Panc1 (cell line): ENCODE measurements around the gene SLC4A4. TPM values are rescaled to one million over a fixed set of nuclear protein-coding genes. Genes with fewer than 3 reads are reported as not detected.

Source experiments
- ATAC-seq: fragments of 200-7000 bp; cut with Tn5 transposase; 2 replicates; pipeline ENCODE4 v1.9.1; 2020; ENCODE audit warnings: mild to moderate bottlenecking, moderate library complexity
- BruUV-seq: library from RNA; stranded (reverse); fragments of 400-500 nt; replicated peaks from 2 replicates; lab custom pipeline; 2021; lab: Mats Ljungman, UMichigan
- CTCF ChIA-PET: fragments of 300-600 bp; sonication (Branson Sonifier 250); formaldehyde crosslinking; loops from one replicate; lab custom pipeline; 2022; ENCODE audit warnings: antibody characterized with exemption; lab: Charles Lee
- POLR2A ChIA-PET: fragments of 300-600 bp; sonication (Branson Sonifier 250); formaldehyde crosslinking; loops from one replicate; lab custom pipeline; 2022; ENCODE audit warnings: antibody characterized with exemption; lab: Charles Lee
- DNase-seq: peaks from one replicate; pipeline ENCODE4 v3.0.0-alpha.2; 2010; ENCODE audit warnings: low read depth, low spot score
- H3K27ac ChIP-seq: 2 replicates; pipeline ENCODE4 v1.5.1; 2011; ENCODE audit warnings: mild to moderate bottlenecking, low read length, inconsistent platforms
- H3K27me3 ChIP-seq: fragments of 200-500 bp; sonication (Bioruptor generic); 2 replicates; pipeline ENCODE4 v1.6.0; 2014; ENCODE audit warnings: low read length, inconsistent platforms; ENCODE audit not compliant: control insufficient read depth, insufficient read depth
- H3K36me3 ChIP-seq: fragments of 200-500 bp; sonication (Bioruptor generic); 2 replicates; pipeline ENCODE4 v1.5.1; 2014; ENCODE audit warnings: inconsistent platforms, mild to moderate bottlenecking, low read length, moderate library complexity; ENCODE audit not compliant: control insufficient read depth, insufficient read depth
- H3K4me1 ChIP-seq: 2 replicates; pipeline ENCODE4 v1.5.1; 2011; ENCODE audit warnings: inconsistent platforms, mild to moderate bottlenecking, low read length, moderate library complexity; ENCODE audit not compliant: control insufficient read depth, insufficient read depth
- H3K4me3 ChIP-seq, 2 experiments: 2 replicates each; pipeline ENCODE4 v1.5.1; 2011 to 2012; ENCODE audit warnings: low read depth in 2 of 2, low read length in 2 of 2, mild to moderate bottlenecking in 2 of 2, inconsistent platforms in 1 of 2, moderate library complexity in 1 of 2
- H3K9me3 ChIP-seq: fragments of 200-500 bp; sonication (Bioruptor generic); 2 replicates; pipeline ENCODE4 v1.5.1; 2014; ENCODE audit warnings: low read depth, mild to moderate bottlenecking, inconsistent platforms, low read length, moderate library complexity; ENCODE audit not compliant: control insufficient read depth, insufficient read depth
- POLR2AphosphoS5 ChIP-seq: IDR thresholded peaks from 2 replicates; pipeline ENCODE4 v1.6.1; 2012; ENCODE audit warnings: mild to moderate bottlenecking, low read depth, low read length, moderate library complexity
- SIN3A ChIP-seq: IDR thresholded peaks from 2 replicates; pipeline ENCODE4 v1.6.1; 2012; ENCODE audit warnings: low read depth, mild to moderate bottlenecking, low read length, moderate library complexity, borderline replicate concordance; ENCODE audit not compliant: insufficient read depth
- TCF7L2 ChIP-seq: IDR thresholded peaks from 2 replicates; pipeline ENCODE4 v1.6.1; 2011; ENCODE audit warnings: mild to moderate bottlenecking, low read depth, low read length, inconsistent platforms
- in situ Hi-C: cut with HindIII; loops from 2 replicates; pipeline ENCODE4 v1.10.0; 2016; ENCODE audit warnings: low sequenced_read_pairs, low pct_unique_long_range_greater_than_20kb
- intact Hi-C: fragments of 100-400 bp; cut with micrococcal nuclease; formaldehyde crosslinking; loops from one replicate; pipeline ENCODE4 v1.10.0; 2022; ENCODE audit not compliant: unreplicated experiment
- total RNA-seq: library from RNA; stranded (reverse); gene quantifications from one replicate; pipeline ENCODE4 v1.2.1, GENCODE V29; 2021; ENCODE audit not compliant: unreplicated experiment
- TF ChIP-seq, protein P1 (sequence below): fragments of 450-650 bp; IDR thresholded peaks from 2 replicates; pipeline ENCODE4 v1.5.1; 2017; ENCODE audit warnings: mild to moderate bottlenecking
- TF ChIP-seq, protein P2 (sequence below), 2 experiments: IDR thresholded peaks; 2 replicates each; pipeline ENCODE4 v1.6.1; 2011 to 2012; ENCODE audit warnings: low read depth in 2 of 2, control low read depth in 1 of 2, low read length in 1 of 2, mild to moderate bottlenecking in 1 of 2, moderate library complexity in 1 of 2; ENCODE audit not compliant: insufficient read depth in 1 of 2

The SLC4A4 gene
- total RNA-seq, 1 experiment from 2014 or later: 0.26 TPM

DNA sequence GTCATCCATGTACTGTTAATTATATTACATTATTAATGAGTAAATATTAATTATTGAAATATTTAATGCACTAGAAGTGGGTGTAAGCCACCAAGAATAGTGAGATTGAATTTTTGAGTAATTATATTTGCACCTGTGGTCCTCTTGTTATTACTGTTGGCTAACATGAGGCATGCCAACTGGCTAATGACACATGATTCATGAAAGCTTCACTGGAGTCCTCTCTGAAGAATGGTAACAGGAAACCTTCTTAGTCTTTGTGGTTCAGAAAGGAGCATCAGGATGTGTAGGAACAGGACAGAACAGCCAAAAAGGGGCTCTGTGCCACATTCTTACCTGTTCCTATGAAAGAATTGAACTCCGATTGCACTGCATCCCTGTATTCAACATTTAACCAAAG is 65.2 kb downstream of the SLC4A4 start:
- CTCF ChIA-PET: no interaction called here
- POLR2A ChIA-PET: no interaction called here
- Histone ChIP-seq H3K4me1 (no peaks in the 10 kb centered on the region), H3K36me3 (no peaks in the 10 kb centered on the region), H3K9me3 (no peaks in the 10 kb centered on the region), H3K27ac (no peak overlapping the region), H3K27me3 (no peaks in the 10 kb centered on the region), H3K4me3 (no peak overlapping the region)
- intact Hi-C loops (no loop called here), in situ Hi-C loops (no loop called here)
- no peak for DNase-seq
- BruUV-seq: no TSS peak
- TF ChIP-seq POLR2AphosphoS5: no peak
- no peak for TF ChIP-seq TCF7L2
- TF ChIP-seq, protein P1, sequence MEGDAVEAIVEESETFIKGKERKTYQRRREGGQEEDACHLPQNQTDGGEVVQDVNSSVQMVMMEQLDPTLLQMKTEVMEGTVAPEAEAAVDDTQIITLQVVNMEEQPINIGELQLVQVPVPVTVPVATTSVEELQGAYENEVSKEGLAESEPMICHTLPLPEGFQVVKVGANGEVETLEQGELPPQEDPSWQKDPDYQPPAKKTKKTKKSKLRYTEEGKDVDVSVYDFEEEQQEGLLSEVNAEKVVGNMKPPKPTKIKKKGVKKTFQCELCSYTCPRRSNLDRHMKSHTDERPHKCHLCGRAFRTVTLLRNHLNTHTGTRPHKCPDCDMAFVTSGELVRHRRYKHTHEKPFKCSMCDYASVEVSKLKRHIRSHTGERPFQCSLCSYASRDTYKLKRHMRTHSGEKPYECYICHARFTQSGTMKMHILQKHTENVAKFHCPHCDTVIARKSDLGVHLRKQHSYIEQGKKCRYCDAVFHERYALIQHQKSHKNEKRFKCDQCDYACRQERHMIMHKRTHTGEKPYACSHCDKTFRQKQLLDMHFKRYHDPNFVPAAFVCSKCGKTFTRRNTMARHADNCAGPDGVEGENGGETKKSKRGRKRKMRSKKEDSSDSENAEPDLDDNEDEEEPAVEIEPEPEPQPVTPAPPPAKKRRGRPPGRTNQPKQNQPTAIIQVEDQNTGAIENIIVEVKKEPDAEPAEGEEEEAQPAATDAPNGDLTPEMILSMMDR: no peak
- TF ChIP-seq, protein P2, sequence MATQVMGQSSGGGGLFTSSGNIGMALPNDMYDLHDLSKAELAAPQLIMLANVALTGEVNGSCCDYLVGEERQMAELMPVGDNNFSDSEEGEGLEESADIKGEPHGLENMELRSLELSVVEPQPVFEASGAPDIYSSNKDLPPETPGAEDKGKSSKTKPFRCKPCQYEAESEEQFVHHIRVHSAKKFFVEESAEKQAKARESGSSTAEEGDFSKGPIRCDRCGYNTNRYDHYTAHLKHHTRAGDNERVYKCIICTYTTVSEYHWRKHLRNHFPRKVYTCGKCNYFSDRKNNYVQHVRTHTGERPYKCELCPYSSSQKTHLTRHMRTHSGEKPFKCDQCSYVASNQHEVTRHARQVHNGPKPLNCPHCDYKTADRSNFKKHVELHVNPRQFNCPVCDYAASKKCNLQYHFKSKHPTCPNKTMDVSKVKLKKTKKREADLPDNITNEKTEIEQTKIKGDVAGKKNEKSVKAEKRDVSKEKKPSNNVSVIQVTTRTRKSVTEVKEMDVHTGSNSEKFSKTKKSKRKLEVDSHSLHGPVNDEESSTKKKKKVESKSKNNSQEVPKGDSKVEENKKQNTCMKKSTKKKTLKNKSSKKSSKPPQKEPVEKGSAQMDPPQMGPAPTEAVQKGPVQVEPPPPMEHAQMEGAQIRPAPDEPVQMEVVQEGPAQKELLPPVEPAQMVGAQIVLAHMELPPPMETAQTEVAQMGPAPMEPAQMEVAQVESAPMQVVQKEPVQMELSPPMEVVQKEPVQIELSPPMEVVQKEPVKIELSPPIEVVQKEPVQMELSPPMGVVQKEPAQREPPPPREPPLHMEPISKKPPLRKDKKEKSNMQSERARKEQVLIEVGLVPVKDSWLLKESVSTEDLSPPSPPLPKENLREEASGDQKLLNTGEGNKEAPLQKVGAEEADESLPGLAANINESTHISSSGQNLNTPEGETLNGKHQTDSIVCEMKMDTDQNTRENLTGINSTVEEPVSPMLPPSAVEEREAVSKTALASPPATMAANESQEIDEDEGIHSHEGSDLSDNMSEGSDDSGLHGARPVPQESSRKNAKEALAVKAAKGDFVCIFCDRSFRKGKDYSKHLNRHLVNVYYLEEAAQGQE (IDR thresholded peaks at IDR 0.05; ENCODE audit: insufficient read depth in 1 of 2, low read depth in 2 of 2, low read length in 1 of 2): no peak
- TF ChIP-seq SIN3A: no peak
- ATAC-seq: no peak

DNA sequence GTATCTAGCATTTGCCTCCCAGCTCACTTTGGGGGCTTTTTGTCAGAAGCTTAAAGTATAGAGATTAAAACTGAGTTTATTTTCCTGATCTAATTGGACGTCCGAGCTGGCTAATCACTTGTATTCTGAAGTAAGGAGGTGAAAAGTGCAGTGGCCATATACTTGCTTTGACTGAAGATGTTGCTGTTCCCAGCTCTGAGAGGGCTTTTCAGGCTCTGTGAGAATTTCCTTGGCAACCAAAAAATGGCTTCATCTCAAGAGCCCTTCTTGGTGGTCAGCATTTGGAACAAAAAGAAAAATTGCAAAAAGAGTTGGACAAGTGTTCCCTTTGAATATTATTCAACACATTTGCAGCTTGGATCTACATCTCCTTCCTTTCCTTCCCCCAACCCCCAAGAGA is 67.0 kb downstream of the SLC4A4 start:
- Histone ChIP-seq H3K27ac (no peak overlapping the region), H3K27me3 (no peaks in the 10 kb centered on the region), H3K9me3 (no peaks in the 10 kb centered on the region), H3K4me1 (no peaks in the 10 kb centered on the region), H3K4me3 (no peak overlapping the region), H3K36me3 (no peaks in the 10 kb centered on the region)
- BruUV-seq: no TSS peak
- TF ChIP-seq, protein P2 (IDR thresholded peaks at IDR 0.05; ENCODE audit: insufficient read depth in 1 of 2, low read depth in 2 of 2, low read length in 1 of 2): no peak
- TF ChIP-seq TCF7L2 (no peak), SIN3A (no peak), POLR2AphosphoS5 (no peak)
- TF ChIP-seq, protein P1: no peak
- in situ Hi-C loops: no loop called here
- DNase-seq (no peak), ATAC-seq (no peak)
- CTCF ChIA-PET: no interaction called here
- POLR2A ChIA-PET: no interaction called here
- intact Hi-C loops: no loop called here
